Measurements from ENCODE around the gene RICTOR. TPM values are rescaled to one million over a fixed set of nuclear protein-coding genes. Genes with fewer than 3 reads are reported as not detected.

The RICTOR gene
- total and polyA plus RNA-seq, 2 donors (not counting 3 experiments of a cell fraction or from before 2014, with no cell fraction given), result 9.2 to 38.0 TPM

- intact Hi-C loops (cut with micrococcal nuclease) (no loop called here), dilution Hi-C loops (cut with MboI; ENCODE audit: extremely low pct_ligation_motif_present, low sequenced_read_pairs) (no loop called here)
- no peaks in the 10 kb centered on the region for H3K9me1 ChIP-seq (replicated peaks; ENCODE audit: control insufficient read depth, extremely low read depth, insufficient read depth, low read length)
- H3K9me3 ChIP-seq (replicated peaks; ENCODE audit: control insufficient read depth, insufficient read depth, low read length), result no peaks in the 10 kb centered on the region
- no peaks in the 10 kb centered on the region for H3K79me2 ChIP-seq (ENCODE audit: control insufficient read depth, insufficient read depth, low read length)
- H3K36me3 ChIP-seq (ENCODE audit: control insufficient read depth in 2 of 2, extremely low read depth in 1 of 2, insufficient read depth in 2 of 2, low read length in 2 of 2), result no peaks in the 10 kb centered on the region
- POLR2A ChIA-PET, result no interaction called here
- H3K4me3 ChIP-seq (replicated peaks in 1 of 3; ENCODE audit: insufficient read depth in 1 of 3, low read depth in 1 of 3, low read length in 3 of 3), result no peak overlapping the region
- no peaks in the 10 kb centered on the region for H4K20me1 ChIP-seq (replicated peaks; ENCODE audit: control insufficient read depth, extremely low read depth, insufficient read depth, low read length)
- H3K9ac ChIP-seq (replicated peaks; ENCODE audit: extremely low read depth, insufficient read depth, low read length), result no peak overlapping the region
- no TSS peak for BruUV-seq (replicated peaks)
- TF ChIP-seq JUN (IDR thresholded peaks at IDR 0.05; ENCODE audit: borderline replicate concordance, insufficient read depth, insufficient read length, low read depth) (no peak), EZH2 (IDR thresholded peaks at IDR 0.05; ENCODE audit: borderline replicate concordance, low read depth, low read length, severe bottlenecking) (no peak), POLR2AphosphoS5 (IDR thresholded peaks at IDR 0.05; ENCODE audit: insufficient read depth, low read depth, low read length) (no peak), MAX (IDR thresholded peaks at IDR 0.05; ENCODE audit: insufficient read depth, insufficient read length) (no peak), MYC (IDR thresholded peaks at IDR 0.05; ENCODE audit: low read depth, low read length) (no peak), POLR2A (IDR thresholded peaks at IDR 0.05; ENCODE audit: low read depth, low read length) (no peak), FOS (IDR thresholded peaks at IDR 0.05; ENCODE audit: borderline replicate concordance, insufficient read depth, low read length) (no peak), GATA2 (IDR thresholded peaks at IDR 0.05; ENCODE audit: insufficient read depth, insufficient read length, low read depth, low read length) (no peak), CTCF (IDR thresholded peaks at IDR 0.05; ENCODE audit: extremely low read depth in 1 of 2, insufficient read depth in 1 of 2, low read depth in 1 of 2, low read length in 2 of 2) (no peak)
- H3K4me1 ChIP-seq (ENCODE audit: control insufficient read depth, extremely low read depth, insufficient read depth, low read length), result no peaks in the 10 kb centered on the region
- H3K4me2 ChIP-seq (ENCODE audit: insufficient read depth, low read length), result no peak overlapping the region
- H2AFZ ChIP-seq (ENCODE audit: low read depth, low read length), result no peak overlapping the region
- no peak overlapping the region for H3K27ac ChIP-seq (ENCODE audit: insufficient read depth, low read depth, low read length)
- DNase-seq (ENCODE audit: low read depth, low spot score), result no peak
- CTCF ChIA-PET, result no interaction called here
- no peak for FAIRE-seq
- H3K27me3 ChIP-seq (ENCODE audit: control insufficient read depth in 2 of 2, insufficient read depth in 2 of 2, low read length in 2 of 2), result no peaks in the 10 kb centered on the region
Observed at GRCh38 chr5:38899936-38900335, 174.3 kb downstream of the RICTOR start.
